CMK (cell line): ENCODE results near the gene TEX2.

Experiments used
- DNase-seq: peaks from one replicate; pipeline ENCODE4 v3.0.0-alpha.2; 2010; ENCODE audit warnings: low read depth

TEX2 gene, protein sequence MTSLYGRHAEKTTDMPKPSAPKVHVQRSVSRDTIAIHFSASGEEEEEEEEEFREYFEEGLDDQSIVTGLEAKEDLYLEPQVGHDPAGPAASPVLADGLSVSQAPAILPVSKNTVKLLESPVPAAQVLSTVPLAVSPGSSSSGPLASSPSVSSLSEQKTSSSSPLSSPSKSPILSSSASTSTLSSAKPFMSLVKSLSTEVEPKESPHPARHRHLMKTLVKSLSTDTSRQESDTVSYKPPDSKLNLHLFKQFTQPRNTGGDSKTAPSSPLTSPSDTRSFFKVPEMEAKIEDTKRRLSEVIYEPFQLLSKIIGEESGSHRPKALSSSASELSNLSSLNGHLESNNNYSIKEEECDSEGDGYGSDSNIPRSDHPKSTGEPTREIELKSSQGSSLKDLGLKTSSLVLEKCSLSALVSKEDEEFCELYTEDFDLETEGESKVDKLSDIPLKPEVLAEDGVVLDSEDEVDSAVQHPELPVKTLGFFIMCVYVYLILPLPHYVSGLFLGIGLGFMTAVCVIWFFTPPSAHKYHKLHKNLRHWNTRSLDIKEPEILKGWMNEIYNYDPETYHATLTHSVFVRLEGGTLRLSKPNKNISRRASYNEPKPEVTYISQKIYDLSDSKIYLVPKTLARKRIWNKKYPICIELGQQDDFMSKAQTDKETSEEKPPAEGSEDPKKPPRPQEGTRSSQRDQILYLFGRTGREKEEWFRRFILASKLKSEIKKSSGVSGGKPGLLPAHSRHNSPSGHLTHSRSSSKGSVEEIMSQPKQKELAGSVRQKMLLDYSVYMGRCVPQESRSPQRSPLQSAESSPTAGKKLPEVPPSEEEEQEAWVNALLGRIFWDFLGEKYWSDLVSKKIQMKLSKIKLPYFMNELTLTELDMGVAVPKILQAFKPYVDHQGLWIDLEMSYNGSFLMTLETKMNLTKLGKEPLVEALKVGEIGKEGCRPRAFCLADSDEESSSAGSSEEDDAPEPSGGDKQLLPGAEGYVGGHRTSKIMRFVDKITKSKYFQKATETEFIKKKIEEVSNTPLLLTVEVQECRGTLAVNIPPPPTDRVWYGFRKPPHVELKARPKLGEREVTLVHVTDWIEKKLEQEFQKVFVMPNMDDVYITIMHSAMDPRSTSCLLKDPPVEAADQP

DNA sequence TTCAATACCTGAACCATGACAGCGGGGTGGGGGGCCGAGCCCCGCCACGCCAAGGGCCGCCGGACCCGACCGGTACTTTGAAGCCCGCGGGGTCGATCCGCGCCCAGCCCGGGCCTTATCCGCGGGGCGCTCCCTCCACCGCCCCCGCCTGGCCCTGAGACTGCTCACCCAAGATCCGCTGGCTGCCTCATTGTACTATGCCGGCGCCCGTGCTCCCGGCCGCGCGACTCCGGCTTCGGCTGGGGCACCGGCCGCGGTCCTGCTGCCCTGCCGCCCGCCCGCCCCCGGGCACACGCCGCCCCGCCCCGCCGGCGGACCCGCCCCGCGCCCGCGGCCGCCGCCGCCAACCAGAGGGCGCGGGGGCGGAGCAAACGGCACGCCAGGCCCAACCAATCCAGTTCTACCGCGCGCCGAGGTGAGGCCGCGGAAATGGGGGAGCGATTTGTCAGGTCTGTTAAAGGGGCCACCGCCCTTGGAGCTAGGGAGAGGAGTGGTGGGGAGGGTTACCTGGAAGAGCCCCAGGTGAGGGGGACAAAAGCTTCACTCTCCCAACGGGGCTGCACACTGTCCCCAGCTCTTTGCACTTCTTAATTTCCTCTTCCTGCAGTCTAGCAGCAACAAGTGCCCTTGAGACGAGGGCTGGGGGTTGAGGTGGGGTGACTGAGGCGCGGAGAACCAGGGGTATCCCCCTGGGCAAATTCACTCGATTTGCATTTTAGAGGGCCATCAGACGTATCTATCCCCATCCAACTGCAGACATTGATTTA, at the start of gene TEX2:
TEX2 (minus strand) TSS at position 261 of the 767 bp plus-strand sequence. CDS start 49,043 bp downstream, outside the sequence.
- DNase-seq, result peak; percentile 61

DNA sequence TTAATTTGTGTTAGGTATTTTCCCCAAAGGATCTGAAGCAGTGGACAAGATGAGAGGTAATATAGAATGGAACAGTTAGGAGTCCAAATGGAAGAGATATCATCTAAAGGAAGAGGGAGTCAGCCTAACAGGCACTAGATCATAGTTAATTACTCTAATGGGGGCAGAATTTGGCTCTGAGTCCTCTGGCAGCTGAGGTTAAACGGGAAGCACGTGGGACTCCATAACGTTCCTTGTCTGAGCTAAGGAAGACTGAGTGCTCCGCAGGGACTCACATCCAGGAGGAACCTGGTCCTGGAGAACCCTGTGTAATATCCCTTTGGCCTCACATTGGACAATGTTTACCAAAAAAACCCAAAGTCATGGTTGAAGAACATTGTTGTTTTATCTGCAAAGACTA, 46.6 kb upstream of the TEX2 start:
- DNase-seq, result no peak

DNA sequence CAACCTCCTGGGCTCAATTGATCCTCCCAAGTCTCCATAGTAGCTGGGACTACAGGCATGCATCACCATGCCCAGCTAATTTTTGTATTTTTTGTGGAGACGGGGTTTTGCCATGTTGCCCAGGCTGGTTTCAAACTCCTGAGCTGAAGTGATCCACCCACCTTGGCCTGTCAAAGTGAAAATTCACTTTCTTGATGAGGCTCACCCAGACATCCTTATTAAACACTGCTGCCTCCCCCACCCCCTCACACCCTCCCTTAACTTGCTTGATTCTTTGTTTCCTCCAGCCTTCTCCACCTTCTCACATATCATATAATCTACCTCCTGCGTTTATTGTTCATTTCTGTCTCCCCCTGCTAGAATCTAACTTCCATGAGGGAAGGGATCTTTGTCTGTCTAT, 46.0 kb upstream of the TEX2 start:
- no peak for DNase-seq

DNA sequence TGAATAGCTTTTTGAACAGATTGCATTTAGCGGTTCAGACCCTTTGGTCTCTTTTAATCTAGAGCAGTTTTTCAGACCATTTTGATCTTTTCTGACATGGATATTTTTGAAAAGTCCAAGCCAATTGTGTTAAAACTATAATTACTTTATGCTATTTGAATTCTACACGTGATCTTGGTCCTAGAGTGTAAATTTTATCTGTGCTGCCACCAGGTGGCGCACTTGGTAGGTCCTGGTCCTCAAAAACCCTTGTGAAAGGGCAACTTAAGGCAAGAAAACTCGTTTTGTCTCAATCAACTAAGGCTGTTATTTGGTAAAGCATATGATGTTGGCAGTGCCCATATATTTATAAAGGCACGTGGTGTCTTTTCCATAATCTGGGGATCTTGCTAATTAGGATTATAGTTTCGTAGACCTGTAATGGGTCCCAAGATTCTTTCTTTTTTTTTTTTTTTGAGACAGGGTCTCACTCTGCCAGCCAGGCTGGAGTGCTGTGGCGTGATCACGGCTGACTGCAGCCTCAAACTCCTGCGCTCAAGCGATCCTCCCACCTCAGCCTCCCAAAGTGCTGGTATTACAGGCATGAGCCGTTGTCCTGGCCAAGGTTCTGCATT, 43.9 kb upstream of the TEX2 start:
- peak; percentile 30 for DNase-seq

DNA sequence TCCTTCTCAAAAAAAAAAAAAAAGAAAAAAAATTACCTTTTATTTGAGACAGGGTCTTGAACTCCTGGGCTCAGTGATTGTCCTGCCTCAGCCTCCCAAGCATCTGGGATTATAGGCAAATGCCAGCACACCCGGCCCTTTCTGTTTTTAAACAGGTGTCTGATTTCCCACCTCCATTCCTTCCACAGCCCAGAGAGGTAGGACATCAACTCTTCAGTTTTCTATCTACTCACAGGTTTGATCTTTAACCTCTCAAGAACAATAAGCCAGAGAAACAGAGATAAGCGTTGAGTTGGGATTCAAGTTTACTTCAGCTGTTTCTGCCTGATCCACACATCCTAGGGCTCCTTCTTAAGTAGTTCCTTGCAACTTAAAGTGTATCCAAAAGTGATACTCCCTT, 41.5 kb upstream of the TEX2 start:
- DNase-seq, result no peak

DNA sequence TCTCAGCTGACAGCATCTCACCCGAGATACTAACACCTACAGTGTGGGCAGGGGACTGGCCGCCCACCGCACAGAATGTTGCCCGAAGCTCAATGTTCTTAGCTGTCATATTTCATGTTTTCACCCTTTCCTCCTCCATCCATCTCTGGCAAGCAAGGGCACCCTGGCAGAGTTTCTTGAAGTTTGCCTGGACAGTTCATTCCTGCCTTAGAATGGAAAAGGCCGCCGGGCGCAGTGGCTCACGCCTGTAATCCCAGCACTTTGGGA, 37.6 kb upstream of the TEX2 start:
- no peak for DNase-seq

DNA sequence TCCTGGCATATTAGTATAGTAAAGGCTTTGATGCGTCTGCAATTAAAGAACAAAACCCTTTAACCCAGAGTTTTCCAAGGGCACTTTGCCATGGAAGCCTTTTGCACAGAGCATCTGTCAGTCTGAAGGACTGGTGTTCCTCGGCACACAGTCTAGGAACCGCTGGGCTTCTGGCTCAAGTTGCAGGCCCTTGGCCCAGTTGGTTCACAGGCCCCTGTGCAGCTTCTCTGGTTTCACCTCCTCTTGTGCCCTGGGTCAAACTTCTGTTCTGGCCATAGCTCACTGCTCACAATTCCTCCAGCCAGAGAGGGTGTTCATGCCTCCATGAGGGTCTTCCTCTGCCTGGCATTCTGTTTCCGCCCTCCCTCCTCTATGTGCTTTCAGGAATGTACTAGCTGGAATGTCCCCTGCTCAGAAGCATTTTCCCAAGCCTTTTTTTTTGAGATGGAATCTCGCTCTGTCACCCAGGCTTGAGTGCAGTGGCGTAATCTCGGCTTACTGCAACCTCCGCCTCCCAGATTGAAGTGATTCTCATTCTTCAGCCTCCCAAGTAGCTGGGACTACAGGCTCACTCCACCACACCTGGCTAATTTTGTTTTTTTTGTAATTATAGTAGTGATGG, 34.5 kb upstream of the TEX2 start:
- DNase-seq, result no peak

DNA sequence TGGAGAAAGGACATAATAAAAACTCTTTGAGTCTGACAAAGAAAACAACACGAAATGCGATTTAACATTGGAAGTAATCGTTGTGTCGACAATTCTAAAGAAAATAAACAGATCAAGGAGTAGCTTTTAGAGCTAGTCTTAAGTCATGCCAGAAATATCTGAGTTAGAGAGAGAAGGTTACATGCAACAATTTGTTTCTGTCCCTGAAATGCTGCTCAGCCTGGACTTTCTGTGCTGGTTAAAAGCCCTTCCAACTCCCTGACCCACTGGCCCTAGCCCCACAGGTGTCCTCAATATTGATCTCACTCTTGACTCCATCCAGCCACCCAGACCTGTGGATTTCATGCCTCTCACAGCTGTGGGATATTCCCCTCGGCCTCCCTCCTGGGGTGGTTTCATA, 33.2 kb upstream of the TEX2 start:
- no peak for DNase-seq

DNA sequence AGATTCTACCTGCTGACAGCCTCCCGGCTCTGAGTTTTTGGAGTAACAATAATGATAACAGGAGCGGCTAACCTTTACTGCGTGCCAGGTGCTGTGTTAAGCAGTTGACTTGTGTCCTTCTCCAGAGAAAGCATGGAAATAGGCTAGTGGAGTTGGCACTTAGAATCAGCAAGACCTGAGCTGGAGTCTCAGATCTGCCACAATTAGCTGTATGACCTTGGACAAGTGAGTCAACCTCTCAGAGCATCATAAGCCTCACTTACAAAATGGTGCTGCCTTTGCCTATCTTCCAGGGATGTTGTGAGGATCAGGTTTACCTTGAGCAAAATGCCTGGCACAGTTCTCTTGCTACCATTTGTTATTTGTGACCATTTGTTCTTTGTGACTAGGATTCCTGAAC, 32.1 kb upstream of the TEX2 start:
- DNase-seq, result no peak

DNA sequence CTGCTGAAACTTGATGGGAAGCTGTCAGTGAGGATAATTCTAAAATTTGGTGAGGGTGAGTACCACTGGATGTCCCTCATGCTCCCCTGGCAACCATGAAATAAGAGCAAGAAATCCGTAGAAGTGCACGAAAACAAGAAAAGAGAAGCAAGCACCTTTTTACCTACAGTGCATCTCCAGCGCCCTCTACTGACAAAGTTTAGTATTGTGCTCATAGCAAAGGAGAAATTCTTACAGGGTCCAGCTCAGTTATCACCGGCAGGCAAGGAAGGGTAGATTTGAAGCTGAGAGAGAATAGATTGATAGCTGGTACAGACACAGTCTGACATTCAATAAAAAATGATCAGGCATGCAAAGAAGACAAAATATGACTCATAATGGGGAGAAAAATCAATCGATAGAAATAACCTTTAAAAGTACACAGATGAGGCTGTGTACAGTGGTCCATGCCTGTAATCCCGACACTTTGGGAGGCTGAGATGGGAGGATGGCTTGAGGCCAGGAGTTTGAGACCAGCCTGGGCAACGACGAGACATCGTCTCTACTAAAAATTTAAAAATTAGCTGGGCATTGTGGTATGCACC, 28.3 kb upstream of the TEX2 start:
- DNase-seq, result peak; percentile 7

DNA sequence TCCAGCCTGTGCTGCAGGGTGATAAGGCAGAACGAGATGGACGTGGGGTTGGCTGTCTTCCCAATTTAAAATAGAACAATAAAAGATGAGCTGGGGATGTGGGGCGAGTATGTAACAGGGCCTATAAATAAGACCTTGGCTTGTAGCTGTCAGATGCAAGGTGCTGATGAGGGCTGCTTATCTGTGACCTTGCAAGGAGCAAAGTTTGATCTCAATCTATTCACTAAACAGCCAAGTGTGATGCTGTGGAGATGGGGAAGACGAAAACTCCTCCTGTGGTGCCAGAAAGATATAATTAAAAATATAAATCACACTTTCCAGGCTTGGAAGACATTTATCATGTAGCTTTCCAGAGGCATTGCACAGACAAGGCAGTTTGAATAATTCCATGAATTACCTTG, 26.7 kb upstream of the TEX2 start:
- no peak for DNase-seq

DNA sequence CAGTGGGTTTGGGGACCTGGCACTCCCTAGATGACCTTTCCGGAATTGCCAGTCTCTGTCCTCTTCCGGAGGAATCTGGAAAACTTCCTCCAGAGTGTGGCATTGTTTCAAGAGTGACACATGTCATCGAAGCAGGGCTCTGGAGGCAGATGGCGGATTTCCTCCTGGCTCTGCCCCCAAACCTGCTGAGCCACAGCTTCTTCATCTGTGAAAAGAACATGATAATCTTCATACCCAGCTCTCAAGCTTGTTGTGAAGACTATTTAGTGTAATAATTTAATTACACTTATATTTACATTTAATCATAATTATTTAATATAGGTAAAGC, 19.7 kb upstream of the TEX2 start:
- DNase-seq, result no peak

DNA sequence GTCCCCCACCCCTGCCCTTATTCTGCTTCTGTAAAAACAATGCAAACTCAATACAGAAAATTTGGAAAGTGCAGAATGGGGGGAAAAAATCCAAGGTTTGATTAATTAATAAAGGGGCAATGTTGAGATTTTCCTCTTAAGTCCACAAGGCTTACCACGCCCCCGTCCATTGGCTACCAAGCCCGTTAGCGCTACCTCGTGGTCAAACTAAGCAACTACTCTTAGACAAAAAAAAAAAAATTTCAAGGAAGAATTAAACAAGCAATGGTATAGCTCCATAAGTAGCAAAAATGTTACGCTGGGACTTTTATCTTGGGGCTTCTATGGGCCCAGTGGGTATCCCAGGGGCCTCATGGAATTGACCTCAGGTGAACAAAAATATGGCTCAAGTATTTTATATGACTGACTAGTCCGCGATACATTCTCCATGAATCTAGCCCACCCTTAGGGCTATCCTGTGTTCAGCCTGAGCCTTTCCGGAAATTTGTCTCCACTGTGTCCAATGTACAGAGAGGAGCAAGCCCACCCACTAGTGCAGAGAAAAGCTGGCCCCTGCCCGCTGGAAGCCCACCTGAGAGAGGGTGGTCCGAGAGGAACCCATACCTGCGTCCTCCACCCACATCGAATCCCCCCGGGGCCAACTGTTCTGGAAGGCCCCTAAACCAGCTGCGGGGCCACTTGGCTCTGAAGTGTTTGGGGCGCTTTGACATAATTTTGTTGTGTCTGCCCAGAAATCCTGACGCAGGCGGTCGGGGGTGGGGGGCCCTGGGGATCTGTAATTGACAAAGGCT, 19.1 kb upstream of the TEX2 start:
- DNase-seq, result no peak

DNA sequence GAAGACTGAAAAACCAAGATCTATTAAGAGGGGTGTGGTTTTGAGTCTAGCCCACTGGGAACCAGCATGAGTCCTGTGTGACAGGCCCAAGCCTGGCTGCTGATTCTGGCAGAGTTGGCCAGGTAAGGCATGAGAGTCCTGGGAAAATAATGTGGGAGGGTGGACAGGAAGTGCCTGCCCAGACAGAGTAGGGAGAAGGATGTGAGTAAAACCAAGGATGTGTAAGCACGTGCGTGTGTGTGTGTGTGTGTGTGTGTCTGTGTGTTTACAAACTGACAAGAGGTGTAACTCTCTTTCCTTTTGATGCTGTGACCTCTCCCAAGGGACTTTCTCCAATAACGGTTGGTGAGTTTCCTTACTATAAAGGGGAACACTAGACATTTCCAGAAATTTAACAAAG, 15.6 kb upstream of the TEX2 start:
- no peak for DNase-seq

DNA sequence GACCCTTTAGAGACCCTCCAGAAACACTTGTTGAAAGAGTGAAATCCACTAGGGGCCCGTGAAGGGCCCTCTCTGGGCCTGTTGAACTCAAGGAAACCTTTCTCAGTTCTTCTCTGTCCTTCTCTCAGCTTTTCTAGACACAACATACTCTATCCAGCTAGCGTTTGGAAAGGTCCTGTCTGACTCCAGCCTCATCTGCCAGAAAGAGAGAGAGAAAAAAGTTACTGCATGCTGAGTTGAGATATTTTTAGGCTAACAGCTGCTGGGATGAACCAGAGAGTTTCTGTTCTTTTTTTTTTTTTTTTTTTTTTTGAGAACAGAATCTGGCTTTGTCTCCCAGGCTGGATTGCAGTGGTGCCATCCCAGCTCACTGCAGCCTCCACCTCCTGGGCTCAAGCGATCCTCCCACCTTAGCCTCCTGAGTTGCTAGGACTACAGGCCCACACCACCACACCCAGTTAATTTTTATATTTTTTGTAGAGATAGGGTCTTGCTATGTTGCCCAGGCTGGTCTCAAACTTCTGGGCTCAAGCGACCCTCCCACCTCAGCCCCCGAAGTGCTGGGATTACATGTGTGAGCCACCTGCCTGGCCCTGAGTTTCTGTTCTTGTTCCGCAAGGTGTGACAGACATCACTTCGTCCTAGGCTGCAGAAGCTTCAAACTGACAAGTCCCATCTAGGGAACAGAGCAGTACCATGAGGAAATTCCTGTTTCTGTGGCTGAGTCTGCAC, 14.9 kb upstream of the TEX2 start:
- no peak for DNase-seq

DNA sequence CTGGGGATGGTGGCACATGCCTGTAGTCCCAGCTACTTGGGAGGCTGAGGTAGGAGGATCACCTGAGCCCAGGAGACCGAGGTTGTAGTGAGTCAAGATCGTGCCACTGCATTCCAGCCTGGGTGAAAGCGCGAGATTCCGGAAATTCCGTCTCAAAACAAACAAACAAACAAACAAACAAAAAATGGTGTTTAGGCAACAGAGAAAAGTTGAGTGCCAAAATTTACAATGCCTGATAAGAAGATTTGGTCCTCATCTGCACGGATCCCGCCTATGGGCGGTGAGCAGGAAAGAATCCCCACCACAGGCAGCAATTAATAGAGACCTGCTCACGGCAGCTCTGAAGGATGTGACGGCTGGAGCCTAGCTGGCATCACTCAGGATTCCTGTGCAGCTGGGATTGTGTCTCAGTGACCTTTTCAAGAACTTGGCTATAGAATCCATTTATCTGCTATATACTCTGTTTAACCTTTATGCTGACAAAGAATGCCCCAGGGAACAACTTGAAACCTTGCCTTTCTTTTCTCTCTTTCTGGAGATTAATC, 14.0 kb upstream of the TEX2 start:
- no peak for DNase-seq

DNA sequence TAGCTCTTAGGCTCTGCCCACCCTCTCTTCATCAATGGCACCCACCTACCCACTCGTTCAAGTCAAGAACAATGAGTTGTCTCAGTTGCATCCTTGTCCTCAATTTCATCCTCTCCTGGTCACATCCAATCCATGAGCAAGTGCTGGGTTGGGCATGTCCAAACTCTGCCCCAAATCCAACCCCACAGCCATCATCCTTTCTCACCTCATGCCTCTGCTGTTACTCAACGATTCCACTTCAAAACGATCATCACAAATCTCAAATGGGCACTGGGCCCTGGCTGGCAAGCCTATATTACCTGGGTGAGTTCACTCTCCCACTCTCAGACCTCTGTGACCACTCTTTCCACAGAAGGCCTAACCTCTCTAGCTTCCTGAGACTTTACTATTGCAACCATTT, 12.0 kb upstream of the TEX2 start:
- DNase-seq, result no peak

DNA sequence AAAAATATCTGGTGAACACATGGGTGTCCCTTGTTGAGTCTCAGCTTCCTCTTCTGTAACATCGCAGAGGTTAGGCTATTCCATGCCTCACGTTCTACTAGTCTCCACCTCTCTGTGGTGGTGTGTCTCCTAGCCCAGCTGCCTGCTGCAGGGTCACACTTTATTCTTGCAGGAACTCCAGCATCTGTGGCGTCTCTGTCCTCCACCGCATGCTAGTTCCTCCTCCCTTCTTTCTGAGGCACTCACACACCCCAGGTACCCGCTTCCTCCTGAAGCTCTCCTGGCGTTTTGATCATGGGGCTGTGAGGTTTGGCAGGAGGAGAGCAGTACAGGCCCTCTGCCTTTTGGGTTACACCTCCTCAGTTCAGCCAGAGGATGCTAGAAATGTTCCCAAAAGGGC, 9.9 kb upstream of the TEX2 start:
- no peak for DNase-seq

DNA sequence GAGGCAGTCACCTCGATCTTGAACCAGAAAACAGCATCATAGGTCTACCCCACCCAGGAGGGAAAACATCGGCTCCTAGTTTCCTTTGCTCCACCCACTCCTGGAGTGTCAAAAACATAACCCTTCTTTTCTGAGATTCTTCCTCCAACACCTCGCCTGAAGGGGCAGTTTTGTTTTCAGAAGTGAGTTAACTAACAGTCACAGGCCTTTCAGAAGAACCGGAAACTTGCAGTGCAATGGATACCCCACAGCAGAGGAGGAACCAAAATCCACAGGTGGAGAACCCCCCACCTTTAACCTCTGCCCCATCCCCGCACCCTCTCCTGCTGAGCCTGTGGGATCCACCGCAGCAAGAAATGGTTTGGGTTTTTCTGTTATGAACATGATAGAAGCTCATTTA, 7.8 kb upstream of the TEX2 start:
- DNase-seq, result no peak
